Choroid plexus epithelial cell (primary cell): ENCODE measurements around the gene TET1.
"Not testable (repeated sequence)": the region's sequence is repeated elsewhere in the genome, so short reads cannot be mapped to it uniquely, and the experiment has no call there.

Experiments
- DNase-seq: peaks from one replicate; pipeline ENCODE4 v3.0.0-alpha.2; 2010; ENCODE audit warnings: low read depth
- H3K4me3 ChIP-seq: 2 replicates; pipeline ENCODE4 v1.5.1; 2011; ENCODE audit warnings: low read depth, mild to moderate bottlenecking, control low read depth, low read length, moderate library complexity
- CTCF ChIP-seq: conservative IDR thresholded peaks from 2 replicates; pipeline ENCODE4 v1.5.1; 2011; ENCODE audit warnings: low read depth, mild to moderate bottlenecking, control low read depth, inconsistent platforms, low read length, moderate library complexity

Gene TET1

DNA sequence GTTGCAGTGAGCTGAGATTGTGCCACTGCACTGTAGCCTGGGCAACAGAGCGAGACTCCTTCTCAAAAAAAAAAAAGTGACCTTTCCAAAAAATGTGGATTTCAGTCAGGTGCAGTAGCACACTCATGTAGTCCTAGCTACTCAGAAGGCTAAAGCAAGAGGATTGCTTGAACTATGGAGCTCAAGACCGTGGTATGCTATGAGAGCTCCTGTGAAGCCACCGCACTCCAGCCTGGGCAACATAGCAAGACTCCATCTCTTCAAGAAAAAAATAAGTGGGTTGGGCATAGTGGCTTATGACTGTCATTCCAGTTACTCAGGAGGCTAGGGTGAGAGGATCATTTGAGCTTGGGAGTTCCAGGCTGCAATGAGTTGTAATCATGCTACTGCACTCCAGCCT, 51.1 kb downstream of the TET1 start:
- DNase-seq, result no peak
- H3K4me3 ChIP-seq, result no peak overlapping the region
- no peak for TF ChIP-seq CTCF

GRCh38 chr10:68613974-68614373, 53.8 kb downstream of the TET1 start:
- DNase-seq, H3K4me3 ChIP-seq: not testable (repeated sequence)

DNA sequence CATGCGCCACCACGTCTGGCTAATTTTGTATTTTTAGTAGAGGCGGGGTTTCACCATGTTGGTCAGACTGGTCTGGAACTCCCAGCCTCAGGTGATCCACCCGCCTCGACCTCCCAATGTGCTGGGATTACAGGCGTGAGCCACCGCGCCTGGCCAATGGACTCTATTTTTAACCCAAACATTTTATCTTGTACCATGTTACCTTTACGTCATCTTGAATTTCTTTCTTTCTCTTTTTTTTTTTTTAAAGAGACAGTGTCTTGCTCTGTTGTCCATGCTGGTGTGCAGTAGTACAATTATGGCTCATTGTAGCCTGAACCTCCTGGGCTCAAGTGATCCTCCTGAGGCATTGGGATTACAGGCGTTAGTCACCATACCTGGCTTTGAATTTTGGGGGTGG, 57.6 kb downstream of the TET1 start:
- not testable (repeated sequence) for DNase-seq, H3K4me3 ChIP-seq

DNA sequence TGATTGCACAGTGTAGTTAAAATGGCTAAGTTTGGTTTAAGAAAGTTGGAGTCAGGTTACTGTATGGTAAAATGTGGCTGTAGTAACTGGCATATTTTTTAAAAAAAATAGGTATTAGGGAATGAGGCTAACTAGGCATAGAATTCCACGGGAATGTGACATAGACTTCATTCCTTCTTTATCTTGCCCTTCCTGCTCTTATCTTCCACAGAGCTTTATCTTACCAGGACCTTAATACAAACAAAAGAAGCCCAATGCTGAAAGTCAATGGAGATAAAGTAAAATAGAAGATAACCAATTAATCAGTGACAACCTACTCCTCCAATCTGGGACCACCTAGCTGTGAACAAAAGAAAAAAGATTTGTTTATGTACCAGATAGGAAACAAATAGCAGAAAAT, 58.1 kb downstream of the TET1 start:
- no peak for DNase-seq
- TF ChIP-seq CTCF, result no peak

GRCh38 chr10:68619595-68619994, 59.5 kb downstream of the TET1 start:
- no peak overlapping the region for H3K4me3 ChIP-seq
- DNase-seq, result no peak
- TF ChIP-seq CTCF, result no peak

More for the DNA sequence above, 58.1 kb downstream of the TET1 start:
- no peak overlapping the region for H3K4me3 ChIP-seq

GRCh38 chr10:68625316-68625921, 65.3 kb downstream of the TET1 start:
- no peak overlapping the region for H3K4me3 ChIP-seq
- TF ChIP-seq CTCF, result no peak
- DNase-seq, result peak; percentile 28

DNA sequence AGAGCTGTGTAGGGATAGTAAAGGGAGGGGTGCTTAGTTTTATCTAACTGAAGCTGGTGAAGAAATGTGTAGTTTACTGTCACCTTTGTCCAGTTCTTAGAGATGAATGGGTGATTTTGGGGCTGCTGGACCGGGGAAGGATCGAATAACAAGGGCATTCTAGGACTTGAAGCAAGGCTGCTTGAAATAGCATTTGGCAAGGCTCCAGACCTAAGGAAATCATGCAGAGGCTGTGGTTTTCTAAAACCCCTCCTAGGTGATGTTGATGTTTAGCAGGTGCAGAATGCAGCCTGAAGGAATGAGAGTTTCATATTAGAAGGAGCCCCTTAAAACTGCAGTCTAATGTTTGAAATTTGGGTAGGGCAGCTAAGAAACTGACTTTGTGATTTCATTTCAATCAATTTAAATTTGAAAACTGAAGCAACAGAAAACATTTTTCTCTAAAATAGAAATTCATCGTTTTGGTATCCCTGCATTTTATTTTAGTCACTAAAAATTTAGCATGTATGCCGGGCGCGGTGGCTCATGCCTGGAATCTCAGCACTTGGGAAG, 68.5 kb downstream of the TET1 start:
- no peak overlapping the region for H3K4me3 ChIP-seq
- TF ChIP-seq CTCF, result no peak
- peak; percentile 60 for DNase-seq

DNA sequence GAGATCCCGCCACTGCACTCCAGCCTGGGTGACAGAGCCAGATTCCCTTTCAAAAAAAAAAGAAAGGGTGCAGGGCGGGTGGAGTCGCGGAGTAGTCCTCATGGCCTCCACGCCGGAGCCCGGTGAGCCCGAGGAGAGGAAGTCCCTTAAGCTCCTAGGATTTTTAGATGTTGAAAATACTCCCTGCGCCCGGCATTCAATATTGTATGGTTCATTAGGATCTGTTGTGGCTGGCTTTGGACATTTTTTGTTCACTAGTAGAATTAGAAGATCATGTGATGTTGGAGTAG, 72.1 kb downstream of the TET1 start:
- not testable (repeated sequence) for DNase-seq, H3K4me3 ChIP-seq

- TF ChIP-seq CTCF, result no peak
- H3K4me3 ChIP-seq, result no peak overlapping the region
- DNase-seq, result no peak
Observed at GRCh38 chr10:68633281-68633680, 73.1 kb downstream of the TET1 start.
